OCI-LY7 (cell line): Measurements from ENCODE around the gene LHX4. TPM values are rescaled to one million over a fixed set of nuclear protein-coding genes. Genes with fewer than 3 reads are reported as not detected.

Experiments
- BruUV-seq: library from RNA; stranded (reverse); fragments of 400-500 nt; replicated peaks from 2 replicates; lab custom pipeline; 2021; lab: Mats Ljungman, UMichigan
- CTCF ChIA-PET: fragments of 300-600 bp; sonication (Branson Sonifier 250); formaldehyde crosslinking; loops from one replicate; lab custom pipeline; 2022; ENCODE audit warnings: antibody characterized with exemption; ENCODE audit not compliant: unreplicated experiment; lab: Charles Lee
- POLR2A ChIA-PET: fragments of 300-600 bp; sonication (Branson Sonifier 250); formaldehyde crosslinking; loops from one replicate; lab custom pipeline; 2022; ENCODE audit warnings: antibody characterized with exemption; lab: Charles Lee
- DNase-seq: peaks from one replicate; pipeline ENCODE4 v3.0.0-alpha.2; 2015; ENCODE audit warnings: low spot score
- H2AFZ ChIP-seq: fragments of 200-600 bp; sonication (generic), shearing (Covaris generic); 2 replicates; pipeline ENCODE4 v1.6.1; 2014; ENCODE audit warnings: mild to moderate bottlenecking, antibody characterized with exemption, low read length, moderate library complexity
- H3K27ac ChIP-seq: fragments of 200-600 bp; sonication (generic); 2 replicates; pipeline ENCODE4 v1.5.1; 2014; ENCODE audit warnings: mixed run types, low read depth, mild to moderate bottlenecking, moderate library complexity, low read length, inconsistent platforms; ENCODE audit not compliant: poor library complexity, severe bottlenecking
- H3K36me3 ChIP-seq: fragments of 200-600 bp; sonication (generic); 2 replicates; pipeline ENCODE4 v1.6.1; 2014; ENCODE audit warnings: mild to moderate bottlenecking, antibody characterized with exemption, low read length, moderate library complexity, mixed read lengths; ENCODE audit not compliant: insufficient read depth
- H3K4me1 ChIP-seq: fragments of 200-600 bp; sonication (generic); 2 replicates; pipeline ENCODE4 v1.5.1; 2014; ENCODE audit warnings: mild to moderate bottlenecking, low read length; ENCODE audit not compliant: insufficient read depth, poor library complexity, severe bottlenecking
- H3K4me2 ChIP-seq: fragments of 200-600 bp; sonication (generic); 2 replicates; pipeline ENCODE4 v1.6.1; 2014; ENCODE audit warnings: mild to moderate bottlenecking, low read length
- H3K4me3 ChIP-seq: fragments of 200-600 bp; sonication (generic); 2 replicates; pipeline ENCODE4 v1.5.1; 2014; ENCODE audit warnings: mild to moderate bottlenecking, low read depth, low read length; ENCODE audit not compliant: poor library complexity, severe bottlenecking
- H3K79me2 ChIP-seq: fragments of 200-600 bp; sonication (generic); 2 replicates; pipeline ENCODE4 v1.6.1; 2016; ENCODE audit warnings: low read depth, mild to moderate bottlenecking, low read length, moderate library complexity, mixed read lengths; ENCODE audit not compliant: insufficient read depth
- H3K9me2 ChIP-seq: fragments of 200-600 bp; sonication (generic); 2 replicates; pipeline ENCODE4 v1.6.1; 2016; ENCODE audit warnings: mild to moderate bottlenecking, low read length, mixed read lengths; ENCODE audit not compliant: insufficient read depth
- H3K9me3 ChIP-seq: fragments of 200-600 bp; sonication (generic); 2 replicates; pipeline ENCODE4 v1.6.1; 2014; ENCODE audit warnings: mild to moderate bottlenecking, mixed run types, low read length, mixed read lengths
- H4K20me1 ChIP-seq: fragments of 200-600 bp; sonication (generic); 2 replicates; pipeline ENCODE4 v1.6.1; 2014; ENCODE audit warnings: mild to moderate bottlenecking, antibody characterized with exemption, low read length, moderate library complexity, mixed read lengths; ENCODE audit not compliant: insufficient read depth
- CTCF ChIP-seq: fragments of 200-600 bp; sonication (generic); conservative IDR thresholded peaks from 2 replicates; pipeline ENCODE4 v1.5.1; 2014; ENCODE audit warnings: mild to moderate bottlenecking, antibody characterized with exemption, low read length, moderate library complexity, mixed read lengths
- EZH2phosphoT487 ChIP-seq: fragments of 200-600 bp; sonication (generic); IDR thresholded peaks from 2 replicates; pipeline ENCODE4 v1.6.1; 2018; ENCODE audit warnings: low read depth, borderline replicate concordance, mild to moderate bottlenecking, mixed run types, antibody characterized with exemption, low read length, moderate library complexity, mixed read lengths
- intact Hi-C: fragments of 100-400 bp; cut with micrococcal nuclease; formaldehyde crosslinking; loops from one replicate; pipeline ENCODE4 v1.10.0; 2022; ENCODE audit not compliant: unreplicated experiment
- total RNA-seq, 2 experiments: library from RNA; depleted of rRNA in 1 of 2; stranded (reverse); fragments of >200 nt in 1 of 2; shearing (Covaris generic) in 1 of 2; gene quantifications; 2 replicates each; pipeline ENCODE4 v1.2.3, GENCODE V29; 2014 to 2022

LHX4 gene
- total RNA-seq, 2 experiments from 2014 or later = 0.06 TPM; not detected in 1

- intact Hi-C loops = loop anchor here (2.0 to 5.0 kb wide), 2 partner anchors 229 to 290 kb away; no protein-coding TSS in a partner anchor
- ChIA-PET CTCF (interaction anchor here (0.9 kb wide), 1 partner anchor 12 kb away, joined by 3 read pairs; no protein-coding TSS in a partner anchor), POLR2A (interaction anchor here (1.7 kb wide), 1 partner anchor 8 kb away, joined by 4 read pairs; no protein-coding TSS in a partner anchor)
- no peaks in the 10 kb centered on the region for H3K9me3 ChIP-seq
- H3K4me2 ChIP-seq = no peak overlapping the region
- no peak overlapping the region for H3K4me3 ChIP-seq
- no peaks in the 10 kb centered on the region for H3K9me2 ChIP-seq
- H3K27ac ChIP-seq = no peak overlapping the region
- no peaks in the 10 kb centered on the region for H4K20me1 ChIP-seq
- no peaks in the 10 kb centered on the region for H3K4me1 ChIP-seq
- H3K36me3 ChIP-seq = no peaks in the 10 kb centered on the region
- no peak for TF ChIP-seq EZH2phosphoT487
- TF ChIP-seq CTCF = no peak
- no peaks in the 10 kb centered on the region for H3K79me2 ChIP-seq
- BruUV-seq = no TSS peak
- DNase-seq = no peak
- no peak overlapping the region for H2AFZ ChIP-seq
Measured at GRCh38 chr1:180188684-180189175, 41.3 kb upstream of the LHX4 start.

GRCh38 chr1:180190091-180190490 lies 40.0 kb upstream of the LHX4 start:
- H3K36me3 ChIP-seq = no peaks in the 10 kb centered on the region
- intact Hi-C loops = no loop called here
- no peaks in the 10 kb centered on the region for H3K9me2 ChIP-seq
- H3K4me2 ChIP-seq = no peak overlapping the region
- H3K4me1 ChIP-seq = no peaks in the 10 kb centered on the region
- no peaks in the 10 kb centered on the region for H3K79me2 ChIP-seq
- H3K9me3 ChIP-seq = no peaks in the 10 kb centered on the region
- no TSS peak for BruUV-seq
- TF ChIP-seq CTCF (no peak), EZH2phosphoT487 (no peak)
- H3K4me3 ChIP-seq = no peak overlapping the region
- no peaks in the 10 kb centered on the region for H4K20me1 ChIP-seq
- DNase-seq = no peak
- no peak overlapping the region for H3K27ac ChIP-seq
- CTCF ChIA-PET = no interaction called here
- POLR2A ChIA-PET = no interaction called here
- no peak overlapping the region for H2AFZ ChIP-seq

- no peak for TF ChIP-seq CTCF
- TF ChIP-seq EZH2phosphoT487 = no peak
- ChIA-PET CTCF (interaction anchor here (0.6 kb wide), 1 partner anchor 12 kb away, joined by 3 read pairs; no protein-coding TSS in a partner anchor), POLR2A (interaction anchor here (0.6 kb wide), 1 partner anchor 38 kb away, joined by 3 read pairs; no protein-coding TSS in a partner anchor)
- Histone ChIP-seq H3K27ac (no peak overlapping the region), H3K4me1 (no peaks in the 10 kb centered on the region), H3K9me2 (no peaks in the 10 kb centered on the region), H3K79me2 (no peaks in the 10 kb centered on the region), H3K36me3 (no peaks in the 10 kb centered on the region), H3K9me3 (no peaks in the 10 kb centered on the region), H2AFZ (no peak overlapping the region), H4K20me1 (no peaks in the 10 kb centered on the region), H3K4me3 (no peak overlapping the region), H3K4me2 (no peak overlapping the region)
- no TSS peak for BruUV-seq
- intact Hi-C loops = no loop called here
- DNase-seq = no peak
Measured at GRCh38 chr1:180192172-180192571, 37.9 kb upstream of the LHX4 start.
